ENCODE results near the gene TMEM11. TPM values are rescaled to one million over a fixed set of nuclear protein-coding genes. Genes with fewer than 3 reads are reported as not detected.

The TMEM11 gene
- total RNA-seq, 1 donor from 2014 or later = 34.9 TPM

- no peak for TF ChIP-seq CTCF (conservative IDR thresholded peaks at IDR 0.05; ENCODE audit: low read depth, low read length)
- no peak for DNase-seq (ENCODE audit: low read depth)
- H3K4me3 ChIP-seq (ENCODE audit: low read depth, low read length) = no peak overlapping the region
These were observed 3.4 kb upstream of the TMEM11 start for GRCh38 chr17:21217346-21217745.

- TF ChIP-seq CTCF (conservative IDR thresholded peaks at IDR 0.05; ENCODE audit: low read depth, low read length) = no peak
- H3K4me3 ChIP-seq (ENCODE audit: low read depth, low read length) = no peak overlapping the region
- no peak for DNase-seq (ENCODE audit: low read depth)
These were observed 2.0 kb upstream of the TMEM11 start for GRCh38 chr17:21215935-21216334.

GRCh38 chr17:21214777-21215541 lies 998 bp upstream of the TMEM11 start:
- TF ChIP-seq CTCF (conservative IDR thresholded peaks at IDR 0.05; ENCODE audit: low read depth, low read length) = no peak
- no peak for DNase-seq (ENCODE audit: low read depth)
- peak overlapping the region; percentile 100 for H3K4me3 ChIP-seq (ENCODE audit: low read depth, low read length)

GRCh38 chr17:21213638-21214014 lies 335 bp downstream of the TMEM11 start:
- no peak for TF ChIP-seq CTCF (conservative IDR thresholded peaks at IDR 0.05; ENCODE audit: low read depth, low read length)
- DNase-seq (ENCODE audit: low read depth) = no peak
- peak overlapping the region; percentile 100 for H3K4me3 ChIP-seq (ENCODE audit: low read depth, low read length)

- H3K4me3 ChIP-seq (ENCODE audit: low read depth, low read length) = peak overlapping the region; percentile 100
- DNase-seq (ENCODE audit: low read depth) = no peak
- no peak for TF ChIP-seq CTCF (conservative IDR thresholded peaks at IDR 0.05; ENCODE audit: low read depth, low read length)
These were observed 929 bp downstream of the TMEM11 start for GRCh38 chr17:21212826-21213637.

GRCh38 chr17:21211825-21212479 lies 2.0 kb downstream of the TMEM11 start:
- no peak for TF ChIP-seq CTCF (conservative IDR thresholded peaks at IDR 0.05; ENCODE audit: low read depth, low read length)
- no peak overlapping the region for H3K4me3 ChIP-seq (ENCODE audit: low read depth, low read length)
- DNase-seq (ENCODE audit: low read depth) = no peak

Measured in epithelial cell of proximal tubule (primary cell).